ENCODE data around the gene CTNND2.

DNA sequence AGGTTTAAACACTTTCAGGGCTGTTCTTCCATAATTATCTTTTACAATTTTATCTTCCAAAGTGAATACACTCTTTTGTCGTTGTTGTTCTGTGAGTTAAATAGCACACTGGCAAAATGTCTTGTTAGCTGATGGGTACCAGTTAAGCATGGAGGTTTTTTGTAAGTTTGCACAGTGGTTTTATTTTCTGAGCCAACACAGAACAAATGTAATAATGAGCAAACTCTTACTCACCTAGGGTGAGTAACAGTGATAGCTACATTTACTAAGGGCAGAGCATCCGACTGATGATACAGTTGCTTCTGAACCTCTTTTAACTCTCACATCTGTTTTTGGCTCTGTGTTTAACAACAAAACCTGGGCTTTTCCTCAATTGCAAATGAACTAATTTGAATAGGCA, 103.2 kb downstream of the CTNND2 start:
- TF ChIP-seq CTCF (IDR thresholded peaks at IDR 0.05) (no peak), EP300 (IDR thresholded peaks at IDR 0.05) (no peak), POLR2A (IDR thresholded peaks at IDR 0.05) (no peak)
